Measurements from ENCODE around the gene TMEM247. TPM values are rescaled to one million over a fixed set of nuclear protein-coding genes. Genes with fewer than 3 reads are reported as not detected.

The TMEM247 gene
- total and polyA plus RNA-seq, 10 of the 15 experiments (the other 5 are each of a cell fraction or from before 2014, with no cell fraction given) = not detected

- TF ChIP-seq CUX1 (IDR thresholded peaks at IDR 0.05; ENCODE audit: insufficient replicate concordance, low read depth, low read length) = no peak
- TF ChIP-seq FOXM1 (IDR thresholded peaks at IDR 0.05; ENCODE audit: low read depth, low read length) = no peak
- TF ChIP-seq RFX5 (IDR thresholded peaks at IDR 0.05; ENCODE audit: low read depth, low read length) = no peak
- TF ChIP-seq, protein P1, sequence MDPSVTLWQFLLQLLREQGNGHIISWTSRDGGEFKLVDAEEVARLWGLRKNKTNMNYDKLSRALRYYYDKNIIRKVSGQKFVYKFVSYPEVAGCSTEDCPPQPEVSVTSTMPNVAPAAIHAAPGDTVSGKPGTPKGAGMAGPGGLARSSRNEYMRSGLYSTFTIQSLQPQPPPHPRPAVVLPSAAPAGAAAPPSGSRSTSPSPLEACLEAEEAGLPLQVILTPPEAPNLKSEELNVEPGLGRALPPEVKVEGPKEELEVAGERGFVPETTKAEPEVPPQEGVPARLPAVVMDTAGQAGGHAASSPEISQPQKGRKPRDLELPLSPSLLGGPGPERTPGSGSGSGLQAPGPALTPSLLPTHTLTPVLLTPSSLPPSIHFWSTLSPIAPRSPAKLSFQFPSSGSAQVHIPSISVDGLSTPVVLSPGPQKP (IDR thresholded peaks at IDR 0.05; ENCODE audit: low read depth, low read length) = no peak
Measured at GRCh38 chr2:46438794-46439193, 40.6 kb upstream of the TMEM247 start (continued).

DNA sequence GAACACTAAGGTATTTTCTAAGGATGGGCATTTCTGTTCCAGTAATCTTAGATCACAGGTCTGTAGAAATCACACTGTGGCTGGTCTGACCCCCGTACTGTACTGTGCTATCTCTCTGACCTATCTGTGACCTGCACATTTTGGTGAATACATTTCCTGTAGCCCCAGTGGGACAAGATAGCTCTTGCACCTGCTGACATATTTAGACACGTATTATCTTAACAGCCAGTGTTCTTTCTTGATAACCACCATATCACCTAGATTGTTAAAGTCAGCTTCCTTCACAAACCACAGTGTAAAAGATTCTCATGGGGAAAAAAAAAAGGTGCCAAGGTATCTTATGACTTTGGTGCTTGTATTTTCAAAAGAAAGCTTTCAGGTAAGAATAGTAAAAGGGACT is 39.8 kb upstream of the TMEM247 start:
- no peak for FAIRE-seq
- Histone ChIP-seq H4K20me1 (ENCODE audit: control insufficient read depth, insufficient read depth) (no peaks in the 10 kb centered on the region), H3K36me3 (ENCODE audit: control insufficient read depth in 2 of 2, insufficient read depth in 2 of 2, low read length in 1 of 2) (no peaks in the 10 kb centered on the region), H3K79me2 (ENCODE audit: control insufficient read depth, insufficient read depth, low read length) (no peaks in the 10 kb centered on the region), H2AFZ (ENCODE audit: control insufficient read depth, low read depth, low read length) (no peak overlapping the region), H3K9ac (ENCODE audit: control insufficient read depth, insufficient read depth, low read length) (no peak overlapping the region), H3K27me3 (replicated peaks in 1 of 2; ENCODE audit: control insufficient read depth in 2 of 2, insufficient read depth in 2 of 2, low read length in 1 of 2) (no peaks in the 10 kb centered on the region; a peak in 1 of 4 replicates), H3K27ac (ENCODE audit: control insufficient read depth, insufficient read depth) (no peak overlapping the region), H3K4me3 (no peak overlapping the region), H3K4me2 (ENCODE audit: control insufficient read depth, insufficient read depth) (no peak overlapping the region), H3K9me3 (replicated peaks; ENCODE audit: control insufficient read depth, insufficient read depth, low read length) (no peaks in the 10 kb centered on the region; the same call in 2 of the 3 replicates), H3K4me1 (ENCODE audit: control insufficient read depth, insufficient read depth, low read length) (no peaks in the 10 kb centered on the region)
- intact Hi-C loops (cut with micrococcal nuclease; ENCODE audit: unreplicated experiment) (no loop called here), in situ Hi-C loops (cut with MboI) (no loop called here)
- no TSS peak for BruUV-seq (replicated peaks)
- 24% methylated on average over 2 of the region's 2 CpGs for WGBS (ENCODE audit: insufficient coverage, insufficient replicate concordance, low lambda C conversion rate, missing lambda C conversion rate)
- no peak for DNase-seq (ENCODE audit: low read depth, low spot score)
- ChIA-PET CTCF (interaction anchor here (0.7 to 1.7 kb wide), 7 partner anchors 19 to 465 kb away, joined by 3 to 5 read pairs (median 3); no protein-coding TSS in a partner anchor), POLR2A (interaction anchor here (1.3 kb wide), 1 partner anchor 214 kb away, joined by 3 read pairs; no protein-coding TSS in a partner anchor), SMC1A (ENCODE audit: uncharacterized antibody, unreplicated experiment) (interaction anchor here (0.6 to 1.6 kb wide), 5 partner anchors 15 to 377 kb away, joined by 3 to 6 read pairs (median 4); no protein-coding TSS in a partner anchor), RAD21 (ENCODE audit: unreplicated experiment) (interaction anchor here (1.2 to 1.5 kb wide), 4 partner anchors 9 to 210 kb away, joined by 3 to 5 read pairs (median 4); no protein-coding TSS in a partner anchor)
- ATAC-seq = peak; percentile 84
- TF ChIP-seq ZNF384 (IDR thresholded peaks at IDR 0.05; ENCODE audit: borderline replicate concordance, low read depth, low read length) (peak; percentile 71), LARP7 (IDR thresholded peaks at IDR 0.05) (no peak), SIX5 (IDR thresholded peaks at IDR 0.05; ENCODE audit: low read depth, low read length, severe bottlenecking) (no peak), NR2F1 (conservative IDR thresholded peaks at IDR 0.05) (peak; percentile 57; the same call in 1 of the 2 replicates), GABPA (IDR thresholded peaks at IDR 0.05; ENCODE audit: low read depth) (no peak), IKZF2 (IDR thresholded peaks at IDR 0.05) (peak; percentile 15 to 28; a peak in 2 of 4 replicates), BCL11A (IDR thresholded peaks at IDR 0.05; ENCODE audit: low read depth, low read length) (no peak), NR2C1 (IDR thresholded peaks at IDR 0.05) (no peak), BHLHE40 (IDR thresholded peaks at IDR 0.05; ENCODE audit: borderline replicate concordance in 1 of 2, low read depth in 2 of 2, low read length in 1 of 2) (peak; percentile 38 to 54; a peak in 2 of 4 replicates), EP300 (IDR thresholded peaks at IDR 0.05; ENCODE audit: borderline replicate concordance in 1 of 2, control insufficient read depth in 1 of 2, low read depth in 2 of 2, low read length in 2 of 2) (peak in 1 of 2 experiments; percentile 56; a peak in 1 of 4 replicates), EED (IDR thresholded peaks at IDR 0.05; ENCODE audit: low read depth) (no peak), POLR2AphosphoS5 (IDR thresholded peaks at IDR 0.05; ENCODE audit: low read length) (no peak)
- TF ChIP-seq, protein P2, sequence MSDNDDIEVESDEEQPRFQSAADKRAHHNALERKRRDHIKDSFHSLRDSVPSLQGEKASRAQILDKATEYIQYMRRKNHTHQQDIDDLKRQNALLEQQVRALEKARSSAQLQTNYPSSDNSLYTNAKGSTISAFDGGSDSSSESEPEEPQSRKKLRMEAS (IDR thresholded peaks at IDR 0.05; ENCODE audit: low read depth, low read length) = no peak

Measured in GM12878 (cell line).